ENCODE data around the gene LAMA1.

Gene LAMA1

DNA sequence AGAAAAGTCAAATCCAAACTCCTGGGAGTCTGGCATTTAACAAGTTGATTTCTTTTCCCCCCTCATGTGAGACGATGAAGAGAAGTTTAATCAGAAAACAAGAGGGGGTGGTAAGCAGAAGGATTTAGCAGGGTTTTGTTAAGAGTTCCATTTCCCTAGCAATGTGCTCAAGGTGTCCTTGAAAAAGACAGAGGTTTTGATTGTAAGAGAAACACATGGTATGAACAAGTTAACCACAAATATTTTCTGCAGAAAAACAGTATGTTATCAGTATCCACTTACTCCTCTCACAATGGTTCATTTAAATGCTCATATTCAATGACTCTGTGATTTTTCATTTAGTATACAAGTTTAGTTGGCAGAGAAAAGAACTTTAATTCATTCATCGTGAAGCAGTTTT is 26.8 kb downstream of the LAMA1 start:
- Histone ChIP-seq H3K4me1 (ENCODE audit: control extremely low read depth in 1 of 4, control insufficient read depth in 4 of 4, insufficient read depth in 4 of 4, low read length in 3 of 4) (no peaks in the 10 kb centered on the region), H3K27ac (ENCODE audit: insufficient read depth in 1 of 2, low read depth in 1 of 2, low read length in 2 of 2, poor library complexity in 1 of 2, severe bottlenecking in 2 of 2) (no peak overlapping the region), H3K4me3 (ENCODE audit: control insufficient read depth in 1 of 7, extremely low read depth in 1 of 7, insufficient read depth in 4 of 7, low read depth in 2 of 7, low read length in 6 of 7) (no peak overlapping the region), H3K27me3 (replicated peaks in 2 of 5; ENCODE audit: control insufficient read depth in 4 of 5, insufficient read depth in 5 of 5, low read length in 4 of 5) (peaks cover 0 to 4% (median 0%) of the 10 kb centered on the region in 5 experiments), H3K36me3 (ENCODE audit: control insufficient read depth in 4 of 4, insufficient read depth in 4 of 4, low read length in 3 of 4) (no peaks in the 10 kb centered on the region), H3K9me3 (ENCODE audit: control extremely low read depth in 1 of 5, control insufficient read depth in 4 of 5, insufficient read depth in 2 of 5, low read depth in 1 of 5, low read length in 4 of 5) (no peaks in the 10 kb centered on the region)
- no CpG with 5 or more reads among the region's 2 CpGs for WGBS (ENCODE audit: insufficient coverage)
- no peak for DNase-seq
- POLR2A ChIA-PET, result no interaction called here
- CTCF ChIA-PET, result no interaction called here

GRCh38 chr18:7089369-7089768 is 28.2 kb downstream of the LAMA1 start:
- Histone ChIP-seq H3K27me3 (replicated peaks in 2 of 5; ENCODE audit: control insufficient read depth in 4 of 5, insufficient read depth in 5 of 5, low read length in 4 of 5) (peaks cover 0 to 4% (median 0%) of the 10 kb centered on the region in 5 experiments), H3K4me1 (ENCODE audit: control extremely low read depth in 1 of 4, control insufficient read depth in 4 of 4, insufficient read depth in 4 of 4, low read length in 3 of 4) (peaks cover 0 to 2% (median 0%) of the 10 kb centered on the region in 4 experiments), H3K4me3 (ENCODE audit: control insufficient read depth in 1 of 7, extremely low read depth in 1 of 7, insufficient read depth in 4 of 7, low read depth in 2 of 7, low read length in 6 of 7) (no peak overlapping the region), H3K27ac (ENCODE audit: insufficient read depth in 1 of 2, low read depth in 1 of 2, low read length in 2 of 2, poor library complexity in 1 of 2, severe bottlenecking in 2 of 2) (no peak overlapping the region), H3K9me3 (ENCODE audit: control extremely low read depth in 1 of 5, control insufficient read depth in 4 of 5, insufficient read depth in 2 of 5, low read depth in 1 of 5, low read length in 4 of 5) (no peaks in the 10 kb centered on the region), H3K36me3 (ENCODE audit: control insufficient read depth in 4 of 4, insufficient read depth in 4 of 4, low read length in 3 of 4) (no peaks in the 10 kb centered on the region)
- no peak for DNase-seq
- ChIA-PET CTCF (no interaction called here), POLR2A (no interaction called here)
- 81% methylated on average over 5 of the region's 8 CpGs for WGBS (ENCODE audit: insufficient coverage)

DNA sequence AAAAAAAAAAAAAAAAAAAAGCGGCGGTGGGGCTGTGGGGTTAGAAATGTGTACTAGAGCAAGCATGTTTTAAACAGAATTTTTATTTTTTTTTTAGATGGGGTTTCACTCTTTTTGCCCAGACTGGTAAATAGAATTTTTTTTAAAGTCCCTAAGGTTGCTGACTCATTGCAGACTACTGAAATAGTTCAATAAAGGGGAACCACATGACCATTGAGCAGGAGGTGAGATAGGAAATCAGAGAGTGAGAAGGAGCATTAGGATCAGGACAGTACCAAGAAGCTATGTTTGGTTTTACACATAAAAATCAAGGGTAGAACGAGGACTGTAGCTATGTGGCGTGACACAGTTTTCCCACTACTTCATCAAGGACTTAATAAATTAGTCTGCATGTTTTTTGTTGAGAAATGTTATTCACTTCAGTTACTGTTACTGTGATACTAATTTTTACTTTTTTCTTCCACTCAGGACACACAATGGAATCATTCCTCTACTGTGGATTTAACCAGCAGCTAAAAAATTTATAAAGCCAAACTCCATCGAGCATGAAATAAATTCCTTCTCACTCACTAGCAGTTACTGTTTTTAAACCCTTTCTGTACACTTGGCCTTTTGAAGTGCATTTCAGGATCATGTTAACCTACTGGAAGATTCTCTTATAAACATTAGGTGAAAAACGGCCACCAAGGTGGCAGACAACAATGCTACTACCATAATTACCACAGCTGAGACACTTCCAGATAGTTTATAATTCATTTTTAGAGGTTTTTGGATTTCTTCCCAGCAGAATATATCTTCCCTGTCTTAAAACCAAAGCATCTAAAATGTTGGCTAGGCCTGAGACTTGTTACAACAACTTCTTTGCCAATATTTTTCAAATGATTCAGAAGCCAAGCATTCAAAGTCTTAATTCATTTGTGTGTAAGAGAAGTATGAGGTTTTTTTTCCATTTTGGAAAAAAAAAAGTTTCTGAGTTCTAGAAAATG is 33.2 kb downstream of the LAMA1 start:
- Histone ChIP-seq H3K4me1 (ENCODE audit: control extremely low read depth in 1 of 4, control insufficient read depth in 4 of 4, insufficient read depth in 4 of 4, low read length in 3 of 4) (peaks cover 0 to 4% (median 0%) of the 10 kb centered on the region in 4 experiments), H3K4me3 (ENCODE audit: control insufficient read depth in 1 of 7, extremely low read depth in 1 of 7, insufficient read depth in 4 of 7, low read depth in 2 of 7, low read length in 6 of 7) (no peak overlapping the region), H3K36me3 (ENCODE audit: control insufficient read depth in 4 of 4, insufficient read depth in 4 of 4, low read length in 3 of 4) (no peaks in the 10 kb centered on the region), H3K9me3 (ENCODE audit: control extremely low read depth in 1 of 5, control insufficient read depth in 4 of 5, insufficient read depth in 2 of 5, low read depth in 1 of 5, low read length in 4 of 5) (no peaks in the 10 kb centered on the region), H3K27me3 (replicated peaks in 2 of 5; ENCODE audit: control insufficient read depth in 4 of 5, insufficient read depth in 5 of 5, low read length in 4 of 5) (peaks cover 0 to under 1% (median 0%) of the 10 kb centered on the region in 5 experiments), H3K27ac (ENCODE audit: insufficient read depth in 1 of 2, low read depth in 1 of 2, low read length in 2 of 2, poor library complexity in 1 of 2, severe bottlenecking in 2 of 2) (no peak overlapping the region)
- peak; percentile 6 to 46 (median 29) for DNase-seq
- CTCF ChIA-PET, result interaction anchor here (0.7 kb wide), 1 partner anchor 1216 kb away, joined by 3 read pairs; no protein-coding TSS in a partner anchor
- POLR2A ChIA-PET, result no interaction called here
- 76% methylated on average over 1 of the region's 6 CpGs for WGBS (ENCODE audit: insufficient coverage)

- Histone ChIP-seq H3K27me3 (replicated peaks in 2 of 5; ENCODE audit: control insufficient read depth in 4 of 5, insufficient read depth in 5 of 5, low read length in 4 of 5) (no peaks in the 10 kb centered on the region), H3K9me3 (ENCODE audit: control extremely low read depth in 1 of 5, control insufficient read depth in 4 of 5, insufficient read depth in 2 of 5, low read depth in 1 of 5, low read length in 4 of 5) (no peaks in the 10 kb centered on the region), H3K4me1 (ENCODE audit: control extremely low read depth in 1 of 4, control insufficient read depth in 4 of 4, insufficient read depth in 4 of 4, low read length in 3 of 4) (peaks cover 0 to 4% (median 0%) of the 10 kb centered on the region in 4 experiments), H3K4me3 (ENCODE audit: control insufficient read depth in 1 of 7, extremely low read depth in 1 of 7, insufficient read depth in 4 of 7, low read depth in 2 of 7, low read length in 6 of 7) (no peak overlapping the region), H3K27ac (ENCODE audit: insufficient read depth in 1 of 2, low read depth in 1 of 2, low read length in 2 of 2, poor library complexity in 1 of 2, severe bottlenecking in 2 of 2) (no peak overlapping the region), H3K36me3 (ENCODE audit: control insufficient read depth in 4 of 4, insufficient read depth in 4 of 4, low read length in 3 of 4) (no peaks in the 10 kb centered on the region)
- 100% methylated on average over 1 of the region's 2 CpGs for WGBS (ENCODE audit: insufficient coverage)
- no peak for DNase-seq
- CTCF ChIA-PET, result interaction anchor here (0.6 to 1.2 kb wide), 2 partner anchors 207 to 1605 kb away, joined by 3 read pairs; no protein-coding TSS in a partner anchor
- POLR2A ChIA-PET, result no interaction called here
These were observed 34.9 kb downstream of the LAMA1 start for GRCh38 chr18:7082671-7083070.

DNA sequence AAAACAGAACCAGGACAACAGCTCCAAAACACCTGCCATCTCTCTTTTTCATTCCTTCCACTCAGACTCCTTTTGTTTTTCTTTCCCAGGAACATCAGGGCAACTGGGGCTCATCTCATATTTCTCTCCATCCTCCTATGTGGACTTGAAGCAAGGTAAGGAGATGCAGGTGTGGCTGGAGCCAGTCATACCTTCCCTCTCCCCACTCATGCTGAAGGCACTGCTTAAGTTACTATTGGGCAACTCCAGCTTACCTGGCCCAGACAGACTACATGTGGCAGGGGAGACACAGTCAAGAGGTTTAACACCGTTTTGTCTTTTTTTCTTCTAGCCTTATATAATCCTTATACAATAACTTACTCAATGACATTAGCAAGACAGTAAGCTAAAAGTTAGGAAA is 38.4 kb downstream of the LAMA1 start:
- Histone ChIP-seq H3K36me3 (ENCODE audit: control insufficient read depth in 4 of 4, insufficient read depth in 4 of 4, low read length in 3 of 4) (no peaks in the 10 kb centered on the region), H3K4me3 (ENCODE audit: control insufficient read depth in 1 of 7, extremely low read depth in 1 of 7, insufficient read depth in 4 of 7, low read depth in 2 of 7, low read length in 6 of 7) (no peak overlapping the region), H3K4me1 (ENCODE audit: control extremely low read depth in 1 of 4, control insufficient read depth in 4 of 4, insufficient read depth in 4 of 4, low read length in 3 of 4) (peaks cover 0 to 2% (median 0%) of the 10 kb centered on the region in 4 experiments), H3K27me3 (replicated peaks in 2 of 5; ENCODE audit: control insufficient read depth in 4 of 5, insufficient read depth in 5 of 5, low read length in 4 of 5) (no peaks in the 10 kb centered on the region), H3K27ac (ENCODE audit: insufficient read depth in 1 of 2, low read depth in 1 of 2, low read length in 2 of 2, poor library complexity in 1 of 2, severe bottlenecking in 2 of 2) (no peak overlapping the region), H3K9me3 (ENCODE audit: control extremely low read depth in 1 of 5, control insufficient read depth in 4 of 5, insufficient read depth in 2 of 5, low read depth in 1 of 5, low read length in 4 of 5) (no peaks in the 10 kb centered on the region)
- ChIA-PET CTCF (interaction anchor here (1.1 kb wide), 1 partner anchor 10 kb away, joined by 4 read pairs; no protein-coding TSS in a partner anchor), POLR2A (no interaction called here)
- WGBS (ENCODE audit: insufficient coverage), result no CpG with 5 or more reads among the region's 1 CpG
- DNase-seq, result no peak

DNA sequence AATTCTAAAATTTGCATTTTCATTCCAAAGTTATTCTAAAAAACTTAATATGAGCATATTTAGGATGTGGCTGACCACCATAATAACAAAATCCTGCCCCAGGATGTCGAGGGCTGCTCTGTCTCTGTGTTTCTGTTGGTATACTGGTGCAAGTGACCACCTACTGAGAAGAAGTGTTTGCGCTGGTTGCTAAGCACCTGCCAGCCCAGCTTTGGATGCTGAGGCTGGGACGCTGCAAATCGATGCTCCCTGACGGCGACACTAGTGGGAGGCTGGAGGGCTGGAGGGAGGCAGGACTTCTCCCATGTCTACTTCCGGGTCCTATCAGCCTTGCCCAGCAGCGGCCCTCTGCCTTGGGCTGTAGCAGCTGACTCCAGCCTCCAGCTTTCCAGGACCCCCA is 45.0 kb downstream of the LAMA1 start:
- Histone ChIP-seq H3K27me3 (replicated peaks in 2 of 5; ENCODE audit: control insufficient read depth in 4 of 5, insufficient read depth in 5 of 5, low read length in 4 of 5) (no peaks in the 10 kb centered on the region), H3K9me3 (ENCODE audit: control extremely low read depth in 1 of 5, control insufficient read depth in 4 of 5, insufficient read depth in 2 of 5, low read depth in 1 of 5, low read length in 4 of 5) (no peaks in the 10 kb centered on the region), H3K27ac (ENCODE audit: insufficient read depth in 1 of 2, low read depth in 1 of 2, low read length in 2 of 2, poor library complexity in 1 of 2, severe bottlenecking in 2 of 2) (no peak overlapping the region), H3K4me3 (ENCODE audit: control insufficient read depth in 1 of 7, extremely low read depth in 1 of 7, insufficient read depth in 4 of 7, low read depth in 2 of 7, low read length in 6 of 7) (no peak overlapping the region), H3K4me1 (ENCODE audit: control extremely low read depth in 1 of 4, control insufficient read depth in 4 of 4, insufficient read depth in 4 of 4, low read length in 3 of 4) (no peaks in the 10 kb centered on the region), H3K36me3 (ENCODE audit: control insufficient read depth in 4 of 4, insufficient read depth in 4 of 4, low read length in 3 of 4) (no peaks in the 10 kb centered on the region)
- ChIA-PET POLR2A (no interaction called here), CTCF (no interaction called here)
- no peak for DNase-seq
- WGBS (ENCODE audit: insufficient coverage), result 100% methylated on average over 5 of the region's 8 CpGs

- Histone ChIP-seq H3K27ac (ENCODE audit: insufficient read depth in 1 of 2, low read depth in 1 of 2, low read length in 2 of 2, poor library complexity in 1 of 2, severe bottlenecking in 2 of 2) (no peak overlapping the region), H3K27me3 (replicated peaks in 2 of 5; ENCODE audit: control insufficient read depth in 4 of 5, insufficient read depth in 5 of 5, low read length in 4 of 5) (no peaks in the 10 kb centered on the region), H3K4me1 (ENCODE audit: control extremely low read depth in 1 of 4, control insufficient read depth in 4 of 4, insufficient read depth in 4 of 4, low read length in 3 of 4) (no peaks in the 10 kb centered on the region), H3K4me3 (ENCODE audit: control insufficient read depth in 1 of 7, extremely low read depth in 1 of 7, insufficient read depth in 4 of 7, low read depth in 2 of 7, low read length in 6 of 7) (no peak overlapping the region), H3K9me3 (ENCODE audit: control extremely low read depth in 1 of 5, control insufficient read depth in 4 of 5, insufficient read depth in 2 of 5, low read depth in 1 of 5, low read length in 4 of 5) (no peaks in the 10 kb centered on the region), H3K36me3 (ENCODE audit: control insufficient read depth in 4 of 4, insufficient read depth in 4 of 4, low read length in 3 of 4) (no peaks in the 10 kb centered on the region)
- WGBS (ENCODE audit: insufficient coverage), result no CpG with 5 or more reads among the region's 2 CpGs
- CTCF ChIA-PET, result no interaction called here
- no peak for DNase-seq
- POLR2A ChIA-PET, result interaction anchor here (0.7 kb wide), 1 partner anchor 219 kb away, joined by 3 read pairs; no protein-coding TSS in a partner anchor
These were observed 46.0 kb downstream of the LAMA1 start for GRCh38 chr18:7071600-7071999.

All from common myeloid progenitor, CD34-positive (primary cell).